ENCODE data around the gene NECAB3. TPM values are rescaled to one million over a fixed set of nuclear protein-coding genes. Genes with fewer than 3 reads are reported as not detected.

NECAB3 gene
- total RNA-seq, 2 donors from 2014 or later = 142 to 156 TPM

DNA sequence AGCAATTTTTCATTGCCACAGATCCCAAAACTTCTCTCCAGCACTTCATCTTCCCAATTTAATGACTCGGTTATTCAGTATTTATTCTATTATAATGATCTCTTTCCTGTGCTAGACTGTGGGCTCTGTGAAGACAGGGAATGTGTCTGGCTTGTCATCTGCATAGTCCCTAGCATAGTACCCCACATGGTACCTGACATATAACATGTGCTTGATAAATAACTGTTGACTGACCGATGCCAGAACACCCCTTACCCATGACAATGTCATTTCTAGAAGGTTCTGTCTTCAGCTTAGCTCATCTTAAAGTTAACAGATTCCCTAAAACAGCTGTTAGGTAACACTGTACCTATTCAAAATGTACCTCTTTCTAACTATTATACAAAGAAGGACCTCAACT is 42.3 kb upstream of the NECAB3 start:
- H3K36me3 ChIP-seq = no peaks in the 10 kb centered on the region
- intact Hi-C loops (cut with DNase I) = no loop called here
- no peak for TF ChIP-seq POLR2A (IDR thresholded peaks at IDR 0.05)
- TF ChIP-seq, protein P1, sequence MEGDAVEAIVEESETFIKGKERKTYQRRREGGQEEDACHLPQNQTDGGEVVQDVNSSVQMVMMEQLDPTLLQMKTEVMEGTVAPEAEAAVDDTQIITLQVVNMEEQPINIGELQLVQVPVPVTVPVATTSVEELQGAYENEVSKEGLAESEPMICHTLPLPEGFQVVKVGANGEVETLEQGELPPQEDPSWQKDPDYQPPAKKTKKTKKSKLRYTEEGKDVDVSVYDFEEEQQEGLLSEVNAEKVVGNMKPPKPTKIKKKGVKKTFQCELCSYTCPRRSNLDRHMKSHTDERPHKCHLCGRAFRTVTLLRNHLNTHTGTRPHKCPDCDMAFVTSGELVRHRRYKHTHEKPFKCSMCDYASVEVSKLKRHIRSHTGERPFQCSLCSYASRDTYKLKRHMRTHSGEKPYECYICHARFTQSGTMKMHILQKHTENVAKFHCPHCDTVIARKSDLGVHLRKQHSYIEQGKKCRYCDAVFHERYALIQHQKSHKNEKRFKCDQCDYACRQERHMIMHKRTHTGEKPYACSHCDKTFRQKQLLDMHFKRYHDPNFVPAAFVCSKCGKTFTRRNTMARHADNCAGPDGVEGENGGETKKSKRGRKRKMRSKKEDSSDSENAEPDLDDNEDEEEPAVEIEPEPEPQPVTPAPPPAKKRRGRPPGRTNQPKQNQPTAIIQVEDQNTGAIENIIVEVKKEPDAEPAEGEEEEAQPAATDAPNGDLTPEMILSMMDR (IDR thresholded peaks at IDR 0.05) = no peak
- TF ChIP-seq POLR2AphosphoS5 (IDR thresholded peaks at IDR 0.05) = no peak
- no peaks in the 10 kb centered on the region for H3K27me3 ChIP-seq (replicated peaks; ENCODE audit: insufficient read depth)
- H3K4me1 ChIP-seq (replicated peaks) = peaks cover 9% of the 10 kb centered on the region
- H3K9me3 ChIP-seq = no peaks in the 10 kb centered on the region
- H3K4me3 ChIP-seq = no peak overlapping the region
- no peak overlapping the region for H3K27ac ChIP-seq
- no peak for DNase-seq (ENCODE audit: low spot score)
- WGBS = 89% methylated on average over 2 of the region's 2 CpGs

DNA sequence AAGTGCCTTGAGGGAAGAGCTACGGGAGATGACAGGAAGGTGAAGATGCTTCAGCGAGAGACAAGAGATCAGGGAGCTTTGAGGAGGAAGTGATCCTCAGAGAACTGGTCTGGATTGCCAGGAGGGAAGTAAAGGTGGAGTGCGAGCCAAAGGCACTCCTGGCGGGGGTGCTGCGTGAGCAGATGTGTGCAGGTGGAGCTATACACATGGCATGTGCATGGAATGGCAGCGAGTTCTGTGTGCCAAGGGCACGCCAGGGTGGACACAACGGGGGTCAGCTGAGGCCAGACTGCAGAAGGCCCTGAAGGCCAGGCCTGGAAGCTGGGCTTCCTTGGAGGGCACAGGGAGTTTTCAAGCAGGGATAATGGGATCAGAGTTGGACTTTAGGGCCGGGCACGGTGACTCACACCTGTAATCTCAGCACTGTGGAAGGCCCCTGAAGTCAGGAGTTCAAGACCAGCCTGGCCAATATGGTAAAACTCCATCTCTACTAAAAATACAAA is 39.7 kb upstream of the NECAB3 start:
- H3K36me3 ChIP-seq = no peaks in the 10 kb centered on the region
- no peak for TF ChIP-seq POLR2AphosphoS5 (IDR thresholded peaks at IDR 0.05)
- TF ChIP-seq, protein P1 (IDR thresholded peaks at IDR 0.05) = no peak
- no peak for TF ChIP-seq POLR2A (IDR thresholded peaks at IDR 0.05)
- intact Hi-C loops (cut with DNase I) = no loop called here

DNA sequence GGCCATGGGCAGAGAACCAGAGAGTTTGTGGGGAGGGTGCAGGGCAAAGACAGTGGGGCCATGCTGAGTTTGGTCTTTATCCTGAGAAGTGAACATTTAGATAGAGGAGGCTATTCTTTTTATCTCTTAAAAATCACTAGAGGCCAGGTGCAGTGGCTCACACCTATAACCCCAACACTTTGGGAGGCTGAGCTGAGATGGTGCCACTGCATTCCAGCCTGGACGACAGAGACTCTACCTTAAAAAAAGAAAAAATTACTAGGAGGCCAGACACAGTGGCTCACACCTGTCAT is 37.2 kb upstream of the NECAB3 start:
- no peaks in the 10 kb centered on the region for H3K27me3 ChIP-seq (replicated peaks; ENCODE audit: insufficient read depth)
- no peak overlapping the region for H3K4me3 ChIP-seq
- intact Hi-C loops (cut with DNase I) = no loop called here
- no peak overlapping the region for H3K27ac ChIP-seq
- no peak for DNase-seq (ENCODE audit: low spot score)
- 0% methylated on average over 1 of the region's 1 CpG for WGBS
- H3K36me3 ChIP-seq = no peaks in the 10 kb centered on the region
- H3K9me3 ChIP-seq = no peaks in the 10 kb centered on the region
- no peak for TF ChIP-seq POLR2AphosphoS5 (IDR thresholded peaks at IDR 0.05)
- no peak for TF ChIP-seq POLR2A (IDR thresholded peaks at IDR 0.05)
- TF ChIP-seq, protein P1 (IDR thresholded peaks at IDR 0.05) = no peak
- no peaks in the 10 kb centered on the region for H3K4me1 ChIP-seq (replicated peaks)

More for the DNA sequence above, 39.7 kb upstream of the NECAB3 start:
- no peak for DNase-seq (ENCODE audit: low spot score)
- Histone ChIP-seq H3K27me3 (replicated peaks; ENCODE audit: insufficient read depth) (no peaks in the 10 kb centered on the region), H3K4me3 (no peak overlapping the region), H3K27ac (no peak overlapping the region), H3K4me1 (replicated peaks) (peaks cover 3% of the 10 kb centered on the region), H3K9me3 (no peaks in the 10 kb centered on the region)
- 89% methylated on average over 10 of the region's 10 CpGs for WGBS

DNA sequence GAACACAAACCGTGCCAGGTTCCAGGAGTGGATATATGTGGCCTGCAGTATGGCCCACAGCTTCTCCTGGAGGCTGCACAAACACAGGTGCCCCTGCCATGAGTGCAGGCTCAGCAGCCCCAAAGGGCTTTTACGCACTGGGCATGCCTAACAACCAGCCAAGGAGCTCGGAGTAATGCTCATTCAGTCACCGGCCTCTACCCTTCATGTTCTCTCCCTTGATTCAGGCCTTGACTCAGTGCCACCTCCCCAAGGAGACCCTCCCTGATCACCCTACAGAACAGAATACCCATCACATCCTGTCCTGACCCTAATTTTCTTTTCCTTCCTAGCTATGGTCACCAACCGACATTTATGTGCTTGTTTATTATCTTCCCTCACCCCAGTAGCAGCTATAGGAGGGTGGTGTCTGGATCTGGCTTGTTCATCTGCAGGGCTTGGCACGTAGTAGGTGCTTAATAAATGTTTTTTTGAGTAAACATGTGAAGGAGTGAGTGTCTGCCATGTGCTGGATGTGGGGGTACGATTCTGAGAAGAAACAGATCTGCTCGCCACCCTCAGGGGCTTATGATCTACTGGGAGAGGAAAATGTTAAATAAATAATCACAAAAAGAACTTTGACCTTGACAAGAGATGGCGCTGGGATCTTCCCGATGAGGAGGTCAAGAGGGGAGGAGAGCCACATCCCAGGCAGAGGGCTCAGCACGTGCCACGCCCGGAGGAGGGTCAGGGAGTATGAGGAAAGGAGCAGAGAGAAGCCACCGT is 36.6 kb upstream of the NECAB3 start:
- H3K4me1 ChIP-seq (replicated peaks) = no peaks in the 10 kb centered on the region
- no peak for DNase-seq (ENCODE audit: low spot score)
- intact Hi-C loops (cut with DNase I) = no loop called here
- no peaks in the 10 kb centered on the region for H3K27me3 ChIP-seq (replicated peaks; ENCODE audit: insufficient read depth)
- no peaks in the 10 kb centered on the region for H3K36me3 ChIP-seq
- no peak overlapping the region for H3K27ac ChIP-seq
- H3K4me3 ChIP-seq = no peak overlapping the region
- WGBS = 76% methylated on average over 14 of the region's 14 CpGs
- H3K9me3 ChIP-seq = no peaks in the 10 kb centered on the region
- TF ChIP-seq POLR2AphosphoS5 (IDR thresholded peaks at IDR 0.05) = no peak
- TF ChIP-seq, protein P1 (IDR thresholded peaks at IDR 0.05) = no peak
- no peak for TF ChIP-seq POLR2A (IDR thresholded peaks at IDR 0.05)

Data from prostate gland (tissue), 2 donors.